ENCODE results near the gene EBF4.

DNA sequence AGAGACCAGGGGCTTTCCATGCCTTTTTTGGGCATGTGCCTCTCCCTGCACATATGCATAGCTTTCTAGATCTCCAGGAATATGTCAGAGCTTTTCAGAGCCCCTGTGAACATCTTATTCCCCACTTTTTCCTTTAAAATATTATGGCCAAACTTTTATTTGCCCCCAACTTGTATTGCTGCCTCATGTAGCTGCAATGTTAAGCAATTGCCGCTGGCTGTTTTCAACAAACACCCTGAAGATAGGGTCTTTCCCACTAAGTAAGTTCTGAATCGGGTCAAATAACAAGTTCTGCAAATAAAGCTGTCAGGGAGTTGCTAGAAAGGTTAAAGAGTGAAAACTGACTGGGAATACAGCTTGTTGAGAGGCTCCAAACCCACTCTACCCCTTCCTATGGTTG is 42.3 kb downstream of the EBF4 start:
- TF ChIP-seq, protein P1, sequence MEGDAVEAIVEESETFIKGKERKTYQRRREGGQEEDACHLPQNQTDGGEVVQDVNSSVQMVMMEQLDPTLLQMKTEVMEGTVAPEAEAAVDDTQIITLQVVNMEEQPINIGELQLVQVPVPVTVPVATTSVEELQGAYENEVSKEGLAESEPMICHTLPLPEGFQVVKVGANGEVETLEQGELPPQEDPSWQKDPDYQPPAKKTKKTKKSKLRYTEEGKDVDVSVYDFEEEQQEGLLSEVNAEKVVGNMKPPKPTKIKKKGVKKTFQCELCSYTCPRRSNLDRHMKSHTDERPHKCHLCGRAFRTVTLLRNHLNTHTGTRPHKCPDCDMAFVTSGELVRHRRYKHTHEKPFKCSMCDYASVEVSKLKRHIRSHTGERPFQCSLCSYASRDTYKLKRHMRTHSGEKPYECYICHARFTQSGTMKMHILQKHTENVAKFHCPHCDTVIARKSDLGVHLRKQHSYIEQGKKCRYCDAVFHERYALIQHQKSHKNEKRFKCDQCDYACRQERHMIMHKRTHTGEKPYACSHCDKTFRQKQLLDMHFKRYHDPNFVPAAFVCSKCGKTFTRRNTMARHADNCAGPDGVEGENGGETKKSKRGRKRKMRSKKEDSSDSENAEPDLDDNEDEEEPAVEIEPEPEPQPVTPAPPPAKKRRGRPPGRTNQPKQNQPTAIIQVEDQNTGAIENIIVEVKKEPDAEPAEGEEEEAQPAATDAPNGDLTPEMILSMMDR (IDR thresholded peaks at IDR 0.05; ENCODE audit: low read depth, low read length, poor library complexity, severe bottlenecking): no peak
- TF ChIP-seq EZH2phosphoT487 (IDR thresholded peaks at IDR 0.05; ENCODE audit: borderline replicate concordance, low read length): no peak

Data from DOHH2 (cell line).